ENCODE results near the gene MOSPD3.

DNA sequence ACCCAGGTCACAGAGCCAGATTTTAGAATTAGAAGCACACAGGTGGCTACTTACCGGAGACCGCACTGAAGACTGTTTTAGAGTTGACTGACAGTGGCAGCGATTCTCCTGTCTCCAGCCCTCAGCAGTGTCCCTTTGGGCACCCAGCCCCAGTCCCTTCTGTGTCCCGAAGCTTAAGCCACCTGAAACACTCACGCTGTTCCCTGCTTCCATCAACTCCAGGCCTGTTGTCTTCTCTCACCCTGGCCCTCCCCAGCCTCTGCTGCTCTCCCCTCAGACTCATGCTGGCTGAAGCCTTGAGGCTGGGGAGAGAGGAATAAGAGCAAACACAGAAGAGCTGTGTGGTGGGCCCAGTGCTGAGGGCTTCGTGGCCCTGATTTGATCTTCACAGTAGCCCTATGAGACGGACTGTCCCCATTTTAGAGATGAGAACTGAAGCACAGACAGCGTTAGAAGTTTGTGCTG lies 49.2 kb upstream of the MOSPD3 start:
- TF ChIP-seq, protein P1, sequence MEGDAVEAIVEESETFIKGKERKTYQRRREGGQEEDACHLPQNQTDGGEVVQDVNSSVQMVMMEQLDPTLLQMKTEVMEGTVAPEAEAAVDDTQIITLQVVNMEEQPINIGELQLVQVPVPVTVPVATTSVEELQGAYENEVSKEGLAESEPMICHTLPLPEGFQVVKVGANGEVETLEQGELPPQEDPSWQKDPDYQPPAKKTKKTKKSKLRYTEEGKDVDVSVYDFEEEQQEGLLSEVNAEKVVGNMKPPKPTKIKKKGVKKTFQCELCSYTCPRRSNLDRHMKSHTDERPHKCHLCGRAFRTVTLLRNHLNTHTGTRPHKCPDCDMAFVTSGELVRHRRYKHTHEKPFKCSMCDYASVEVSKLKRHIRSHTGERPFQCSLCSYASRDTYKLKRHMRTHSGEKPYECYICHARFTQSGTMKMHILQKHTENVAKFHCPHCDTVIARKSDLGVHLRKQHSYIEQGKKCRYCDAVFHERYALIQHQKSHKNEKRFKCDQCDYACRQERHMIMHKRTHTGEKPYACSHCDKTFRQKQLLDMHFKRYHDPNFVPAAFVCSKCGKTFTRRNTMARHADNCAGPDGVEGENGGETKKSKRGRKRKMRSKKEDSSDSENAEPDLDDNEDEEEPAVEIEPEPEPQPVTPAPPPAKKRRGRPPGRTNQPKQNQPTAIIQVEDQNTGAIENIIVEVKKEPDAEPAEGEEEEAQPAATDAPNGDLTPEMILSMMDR (IDR thresholded peaks at IDR 0.05; ENCODE audit: low read depth, low read length, poor library complexity, severe bottlenecking), result no peak
- no peak for TF ChIP-seq EZH2phosphoT487 (IDR thresholded peaks at IDR 0.05; ENCODE audit: borderline replicate concordance, low read length)
